Dedifferentiated amniotic fluid mesenchymal stem cell (primary cell): ENCODE data around the gene DDB1.

ENCODE experiments used
- DNase-seq: peaks from one replicate; pipeline ENCODE4 v3.0.0-alpha.2; 2016; ENCODE audit errors: extremely low spot score

Gene DDB1

DNA sequence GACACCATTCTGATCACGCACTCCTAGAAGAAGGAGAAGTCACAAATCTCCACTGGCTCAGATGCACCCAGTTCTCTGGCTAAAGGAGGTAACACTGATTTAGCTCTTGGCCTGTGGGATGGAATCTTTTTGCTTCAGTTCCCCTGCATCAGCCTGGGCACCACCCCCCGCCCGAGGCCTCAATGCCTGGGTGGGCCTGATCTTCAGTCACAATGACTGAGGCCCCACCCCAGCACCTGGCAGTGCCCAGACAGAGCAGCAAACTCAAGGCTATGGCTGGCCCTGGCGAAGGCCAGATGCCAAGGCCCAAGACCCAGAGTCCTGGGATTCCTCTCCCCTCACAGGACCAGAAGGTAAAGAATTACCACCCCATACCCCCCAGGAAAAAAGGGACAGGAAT lies 23.8 kb upstream of the DDB1 start:
- DNase-seq: no peak

DNA sequence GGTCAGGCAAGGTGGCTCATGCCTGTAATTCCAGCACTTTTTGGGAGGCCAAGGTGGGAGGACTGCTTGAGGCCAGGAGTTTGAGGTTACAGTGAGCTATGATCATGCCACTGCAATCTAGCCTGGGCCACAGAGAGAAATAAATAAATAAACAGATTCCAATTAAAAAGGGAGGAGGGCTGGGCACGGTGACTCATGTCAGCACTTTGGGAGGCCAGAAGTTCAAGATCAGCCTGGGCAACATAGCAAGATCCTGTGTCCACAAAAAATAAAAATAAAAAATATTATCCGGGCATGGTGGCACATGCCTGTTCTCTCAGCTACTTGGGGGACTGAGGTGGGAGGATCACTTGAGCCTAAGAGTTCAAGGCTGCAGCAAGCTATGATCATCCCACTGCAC lies 21.3 kb upstream of the DDB1 start:
- no peak for DNase-seq

DNA sequence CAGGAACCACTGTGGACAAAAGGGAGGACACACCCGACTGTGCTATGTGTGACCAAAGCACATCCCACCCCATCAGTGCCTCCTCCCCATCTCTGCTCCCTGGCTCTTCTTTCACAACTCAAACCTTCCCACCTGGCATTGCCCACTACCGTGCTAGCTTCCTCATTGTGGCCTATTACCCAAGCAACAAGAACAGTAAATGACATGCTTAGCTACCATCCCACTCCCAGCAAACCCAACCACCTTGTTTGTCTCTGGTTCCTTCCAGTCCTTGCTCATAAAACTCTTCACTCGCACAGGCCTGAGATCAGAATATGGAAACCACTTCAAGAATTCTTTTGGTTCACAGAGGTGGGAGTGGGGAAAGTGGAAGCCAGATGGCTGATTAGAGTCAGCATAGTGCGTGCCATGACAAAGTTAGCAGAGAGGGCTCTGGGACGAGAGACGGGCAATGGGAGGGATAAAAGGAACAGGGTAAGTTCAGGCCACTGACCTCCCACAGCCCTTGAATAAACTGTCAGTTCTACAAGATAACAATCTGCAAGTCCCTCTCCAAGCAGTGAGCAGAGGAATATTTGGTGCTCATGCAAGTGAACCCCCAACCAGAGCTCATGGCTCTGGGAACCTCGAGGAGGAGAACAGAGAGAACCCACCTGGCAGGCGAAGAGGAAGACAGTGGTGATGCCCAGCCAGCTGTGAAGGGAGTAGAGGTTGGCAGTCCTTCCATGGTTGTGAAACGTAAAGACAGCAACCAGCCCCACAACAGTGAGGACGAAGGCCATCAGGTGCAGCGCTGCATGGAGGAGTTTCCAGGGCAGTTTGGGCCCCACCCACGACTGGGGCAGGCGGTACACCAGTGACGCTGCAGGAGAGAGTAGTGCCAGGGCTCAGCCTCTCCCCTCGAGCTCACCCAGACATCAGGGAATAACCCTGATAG lies 20.5 kb upstream of the DDB1 start:
- no peak for DNase-seq

- no peak for DNase-seq
Observed at GRCh38 chr11:61352038-61352437, 19.1 kb upstream of the DDB1 start.

GRCh38 chr11:61350803-61351202 lies 17.9 kb upstream of the DDB1 start:
- DNase-seq: no peak

GRCh38 chr11:61350336-61350735 lies 17.4 kb upstream of the DDB1 start:
- DNase-seq: no peak

DNA sequence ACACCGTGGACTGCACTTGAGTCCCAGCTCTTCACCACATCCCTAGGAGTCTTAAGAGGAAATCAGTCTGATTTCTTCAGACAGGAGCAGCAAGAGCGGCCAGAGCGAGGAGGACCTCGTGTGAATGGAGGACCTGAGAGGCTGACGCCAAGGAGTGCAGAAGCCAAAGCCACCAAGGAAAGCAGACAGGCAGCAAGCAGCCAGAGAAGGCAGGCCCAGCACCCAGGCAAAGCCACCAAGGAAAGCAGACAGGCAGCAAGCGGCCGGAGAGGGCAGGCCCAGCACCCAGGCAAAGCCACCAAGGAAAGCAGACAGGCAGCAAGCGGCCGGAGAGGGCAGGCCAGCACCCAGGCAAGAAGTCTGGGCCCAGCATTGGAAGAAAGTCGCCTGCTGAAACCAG lies 17.0 kb upstream of the DDB1 start:
- DNase-seq: no peak

- DNase-seq: no peak
Observed at GRCh38 chr11:61349189-61349751, 16.4 kb upstream of the DDB1 start.

GRCh38 chr11:61347916-61348461 lies 15.1 kb upstream of the DDB1 start:
- no peak for DNase-seq

GRCh38 chr11:61345954-61346843 lies 13.3 kb upstream of the DDB1 start:
- DNase-seq: no peak

GRCh38 chr11:61345170-61345610 lies 12.3 kb upstream of the DDB1 start:
- no peak for DNase-seq

- no peak for DNase-seq
Observed at GRCh38 chr11:61343792-61344745, 11.2 kb upstream of the DDB1 start.

DNA sequence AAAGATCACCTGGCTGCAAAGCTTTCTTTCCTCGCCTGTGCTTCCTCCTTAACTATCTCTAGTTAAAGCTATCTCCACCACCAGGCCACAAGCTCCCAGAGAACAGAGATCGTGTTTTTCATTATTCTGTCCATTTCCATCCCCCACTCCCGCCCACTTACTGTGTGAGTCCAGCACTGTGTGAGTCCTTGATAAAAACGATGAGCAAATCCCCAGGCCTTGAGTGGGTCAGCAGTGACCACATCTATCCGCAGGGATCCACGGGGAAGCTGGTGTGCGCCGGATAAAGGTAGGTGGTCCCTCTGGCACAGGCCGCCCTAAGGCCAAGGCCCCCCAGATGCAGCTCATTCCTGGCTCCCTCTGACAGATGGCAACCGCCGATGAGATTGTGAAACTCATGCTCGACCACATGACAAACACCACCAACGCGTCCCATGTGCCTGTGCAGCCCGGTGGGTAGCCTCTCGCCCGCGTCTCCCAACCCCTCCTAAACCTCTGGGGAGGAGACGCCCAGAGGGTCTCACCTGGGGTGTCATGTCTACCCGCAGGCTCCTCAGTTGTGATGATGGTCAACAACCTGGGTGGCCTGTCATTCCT lies 9.4 kb upstream of the DDB1 start:
- DNase-seq: no peak

GRCh38 chr11:61341706-61342105 lies 8.8 kb upstream of the DDB1 start:
- DNase-seq: no peak

GRCh38 chr11:61340979-61341378 lies 8.1 kb upstream of the DDB1 start:
- DNase-seq: no peak

DNA sequence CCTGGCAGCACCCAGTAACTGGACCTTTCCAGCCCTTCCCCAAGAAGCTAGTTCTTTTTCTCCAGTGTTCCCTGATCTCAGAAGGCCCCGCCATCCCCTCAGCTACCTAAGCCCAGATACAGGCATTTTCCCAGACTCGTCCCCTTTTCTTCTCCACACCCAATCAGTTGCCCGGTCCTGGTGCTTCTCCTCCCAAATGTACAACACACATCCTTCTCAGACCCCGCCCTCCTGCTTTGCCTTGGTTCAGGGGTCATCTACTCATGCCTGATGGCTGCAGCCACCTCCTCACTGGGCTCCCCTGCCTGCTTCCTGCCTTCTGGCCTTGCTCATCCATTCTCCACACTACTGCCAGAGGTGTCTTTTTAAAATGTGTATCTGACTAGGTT lies 6.6 kb upstream of the DDB1 start:
- DNase-seq: no peak

DNA sequence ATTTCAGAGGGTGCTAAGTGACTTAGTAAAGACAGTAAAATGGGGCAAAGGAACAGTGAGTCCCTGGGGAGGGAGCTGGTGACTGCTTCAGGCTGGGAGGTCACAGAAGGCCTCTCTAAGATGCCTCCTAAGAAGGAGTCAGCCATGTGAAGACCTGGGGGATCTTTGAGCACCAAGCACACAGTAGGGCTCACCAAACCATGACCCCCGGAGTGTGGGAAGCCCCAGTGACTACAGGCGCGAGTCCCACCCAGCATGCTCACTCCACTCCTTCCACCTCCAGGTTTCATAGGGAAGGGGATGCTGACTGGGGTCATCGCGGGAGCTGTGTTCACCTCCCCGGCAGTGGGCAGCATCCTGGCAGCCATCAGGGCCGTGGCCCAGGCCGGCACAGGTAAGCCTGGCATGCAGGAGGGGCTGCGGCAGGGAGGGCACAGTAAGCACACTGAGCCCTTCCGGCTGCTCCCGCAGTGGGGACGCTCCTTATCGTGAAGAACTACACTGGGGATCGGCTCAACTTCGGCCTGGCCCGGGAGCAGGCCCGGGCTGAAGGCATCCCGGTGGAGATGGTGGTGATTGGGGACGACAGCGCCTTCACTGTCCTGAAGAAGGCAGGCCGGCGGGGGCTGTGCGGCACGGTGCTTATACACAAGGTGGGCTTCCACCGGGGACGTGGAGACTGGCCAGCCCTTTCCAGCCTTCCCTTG lies 6.0 kb upstream of the DDB1 start:
- DNase-seq: no peak

DNA sequence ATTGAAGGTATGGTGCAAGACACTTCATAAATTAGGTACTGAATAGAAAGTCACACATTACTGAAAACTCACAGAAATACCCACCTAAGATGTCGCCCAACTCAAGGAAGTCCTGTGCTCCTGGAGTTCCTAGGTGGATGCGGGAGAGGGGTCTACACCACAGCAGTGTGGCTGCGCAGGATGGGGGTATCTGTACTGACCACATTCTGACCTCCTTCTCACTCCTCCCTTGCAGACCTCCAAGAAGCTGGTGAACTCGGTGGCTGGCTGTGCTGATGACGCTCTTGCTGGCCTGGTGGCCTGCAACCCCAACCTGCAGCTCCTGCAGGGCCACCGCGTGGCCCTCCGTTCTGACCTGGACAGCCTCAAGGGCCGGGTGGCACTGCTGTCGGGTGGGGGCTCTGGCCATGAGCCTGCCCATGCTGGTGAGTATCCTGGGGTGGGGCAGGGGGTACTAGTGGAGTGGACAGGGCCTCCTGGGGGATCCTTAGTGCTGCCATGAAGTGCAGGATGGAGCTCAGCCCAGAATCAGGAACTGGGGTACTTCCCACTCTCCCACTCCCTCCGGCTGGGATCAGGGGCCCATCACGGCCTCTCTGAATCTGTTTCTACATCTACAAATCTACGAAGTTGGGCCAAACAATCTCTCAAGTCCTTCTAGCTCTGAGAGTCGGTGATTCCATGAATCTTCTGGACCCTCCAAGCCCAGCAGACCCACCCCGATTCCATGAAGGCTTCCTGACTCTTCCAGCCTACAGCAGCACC lies 5.0 kb upstream of the DDB1 start:
- no peak for DNase-seq
